Effector CD8-positive, alpha-beta T cell (primary cell): ENCODE results near the gene RAPGEF4.

Experiments used
- DNase-seq: peaks from one replicate; lab custom pipeline; 2025; lab: John Stamatoyannopoulos, UW

Gene RAPGEF4

DNA sequence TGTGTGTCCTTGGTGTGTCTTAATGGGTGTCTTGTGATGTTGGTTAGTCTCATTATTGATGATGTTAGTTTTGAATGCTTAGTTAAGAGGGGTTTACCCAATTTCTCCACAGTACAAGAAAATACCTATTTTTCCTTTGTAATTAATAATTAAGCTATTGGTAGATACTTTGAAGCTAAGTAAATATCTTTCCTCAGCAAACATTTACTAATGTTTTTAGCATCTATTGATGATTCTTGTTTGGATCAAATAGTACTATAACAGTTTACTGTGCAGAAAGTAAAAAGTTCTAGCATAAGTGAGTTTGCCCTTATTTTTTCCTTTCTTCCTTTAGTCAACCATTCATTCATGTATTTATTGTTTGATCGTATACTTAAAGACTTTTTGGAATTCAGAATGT is 359.1 kb downstream of the RAPGEF4 start:
- no peak for DNase-seq

- no peak for DNase-seq
Observed at GRCh38 chr2:173095356-173095755, 359.7 kb downstream of the RAPGEF4 start.

GRCh38 chr2:173099271-173099670 is 363.6 kb downstream of the RAPGEF4 start:
- DNase-seq = no peak

DNA sequence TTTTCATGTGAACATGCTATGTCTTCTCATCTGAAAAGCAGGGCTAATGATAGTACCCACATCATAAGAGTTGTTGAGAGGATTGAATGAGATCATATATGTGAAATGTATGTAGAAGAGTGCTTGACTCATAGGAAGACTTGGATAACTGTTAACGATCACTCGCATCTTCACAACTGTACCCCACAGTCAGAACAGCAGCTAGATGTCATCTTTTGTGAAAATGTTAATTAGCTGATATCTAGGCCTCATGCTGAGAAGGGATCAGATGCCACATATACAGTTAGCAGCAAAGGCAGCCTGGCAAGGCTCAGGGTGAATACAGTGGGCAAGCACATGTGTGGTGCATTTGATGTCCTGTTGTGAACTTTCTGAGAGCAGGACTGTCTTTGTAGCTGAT is 364.2 kb downstream of the RAPGEF4 start:
- no peak for DNase-seq

DNA sequence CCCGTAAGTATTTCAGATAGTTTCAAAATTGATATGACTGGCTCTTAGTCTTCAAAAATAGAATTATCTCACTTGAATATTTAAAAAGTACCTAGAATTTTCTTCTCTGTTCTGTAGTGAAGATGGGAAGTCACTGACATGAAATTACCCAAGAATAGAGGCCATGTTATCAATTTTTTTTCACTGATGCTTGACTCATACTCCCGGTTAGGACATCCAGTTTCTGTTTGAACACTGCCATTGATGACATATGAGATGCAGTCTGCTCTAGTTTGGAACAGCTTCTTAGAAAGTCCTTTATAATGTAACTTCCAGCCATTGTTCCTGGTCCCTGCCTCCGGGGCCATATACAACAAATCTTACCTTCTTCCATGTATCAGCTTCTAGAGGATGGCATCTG is 366.0 kb downstream of the RAPGEF4 start:
- DNase-seq = no peak
